IPS-NIHi7 (cell line): ENCODE results near the gene NRXN3.

ENCODE experiments used
- DNase-seq: peaks from one replicate; pipeline ENCODE4 v3.0.0; 2012; ENCODE audit warnings: mixed read lengths; ENCODE audit errors: extremely low spot score

The NRXN3 gene

GRCh38 chr14:79467835-79468234, 1297.7 kb downstream of the NRXN3 start:
- no peak for DNase-seq

DNA sequence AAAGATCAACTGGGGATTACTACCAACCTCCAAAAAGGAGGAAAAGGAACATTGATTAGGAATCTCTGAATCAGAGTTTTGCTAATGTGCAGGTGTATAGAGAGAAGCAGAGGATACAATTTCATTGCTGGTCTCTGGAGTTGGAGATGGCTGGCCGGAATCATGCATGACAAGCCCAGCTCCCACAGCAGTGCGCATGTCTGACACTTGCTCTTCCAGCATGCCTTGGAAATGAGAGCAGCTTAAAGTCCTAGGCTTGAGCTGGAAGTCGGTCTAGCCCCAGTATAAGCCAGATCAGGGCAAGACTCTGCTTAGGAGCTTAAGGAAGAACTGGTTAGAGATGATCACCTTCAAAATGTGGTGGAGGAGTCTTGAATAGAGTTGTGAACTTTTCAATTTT, 1298.3 kb downstream of the NRXN3 start:
- DNase-seq: no peak

DNA sequence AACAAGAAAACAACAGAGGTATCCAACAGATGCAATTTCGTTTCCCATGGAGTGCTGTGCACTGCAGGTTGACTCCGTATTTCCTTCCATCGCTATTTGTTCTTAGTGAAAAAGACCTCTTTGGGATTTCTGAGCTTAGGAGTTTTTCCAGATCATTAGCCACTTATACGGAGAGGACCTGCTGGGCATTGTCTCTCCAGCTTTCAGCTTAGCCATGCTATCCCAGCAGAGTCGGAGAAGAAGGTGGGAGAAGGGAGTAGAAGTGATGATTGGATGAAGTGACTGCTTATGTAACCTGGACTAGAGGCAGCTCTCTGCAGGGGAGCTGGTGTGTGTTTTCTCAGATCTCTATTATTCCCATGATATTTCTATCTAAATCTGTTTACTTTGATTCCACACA, 1303.5 kb downstream of the NRXN3 start:
- no peak for DNase-seq

DNA sequence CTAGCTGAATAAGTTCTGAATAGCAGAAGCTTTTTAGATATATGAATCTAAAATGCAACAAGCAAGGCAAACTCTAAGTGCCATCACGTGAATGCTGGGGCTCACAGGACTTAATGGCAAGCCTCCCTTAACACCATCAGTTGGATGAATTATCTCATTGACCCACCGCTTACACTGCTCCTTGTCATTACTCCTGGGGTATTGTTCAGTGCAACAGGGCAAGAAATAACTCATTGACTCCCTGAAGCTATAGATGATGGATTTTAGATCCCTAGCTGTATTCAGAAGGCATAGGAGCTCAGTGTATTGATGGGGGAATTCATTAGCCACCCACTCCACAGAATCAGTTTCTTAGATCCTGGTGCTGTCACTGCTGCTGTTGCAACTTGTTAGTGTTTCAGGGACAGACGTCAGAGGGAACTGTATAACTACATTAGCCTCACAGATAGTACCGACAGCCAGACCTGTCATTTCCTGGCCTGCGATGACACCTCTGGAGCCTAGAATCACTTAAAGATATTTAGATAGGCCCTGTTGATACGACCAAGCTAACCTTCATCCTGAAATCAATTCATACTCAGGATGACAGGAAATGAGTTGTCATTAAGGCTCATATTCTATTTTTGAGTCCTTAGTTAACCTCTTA, 1305.8 kb downstream of the NRXN3 start:
- DNase-seq: no peak

GRCh38 chr14:79476552-79476951, 1306.4 kb downstream of the NRXN3 start:
- no peak for DNase-seq

DNA sequence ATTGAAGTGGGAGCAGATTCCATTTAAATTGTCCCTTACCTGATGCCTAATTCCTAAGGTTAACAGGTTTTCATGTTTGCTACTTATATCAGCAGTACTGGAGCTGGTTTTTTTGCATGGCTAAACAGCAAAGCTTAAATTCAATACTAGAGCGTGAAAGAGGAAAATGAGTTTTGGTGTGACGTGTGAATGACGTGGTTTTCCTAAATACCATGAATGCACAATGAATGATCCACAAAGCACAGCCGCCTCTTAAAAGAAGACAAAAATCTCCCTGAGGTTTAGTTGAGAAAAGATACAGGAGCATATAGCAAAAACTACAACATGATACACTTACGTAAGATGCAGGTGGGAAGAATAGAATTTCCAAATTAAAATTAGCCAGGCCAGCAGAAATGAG, 1310.0 kb downstream of the NRXN3 start:
- no peak for DNase-seq

- DNase-seq: no peak
Observed at GRCh38 chr14:79482825-79483224, 1312.7 kb downstream of the NRXN3 start.

GRCh38 chr14:79483477-79484388, 1313.6 kb downstream of the NRXN3 start:
- no peak for DNase-seq

DNA sequence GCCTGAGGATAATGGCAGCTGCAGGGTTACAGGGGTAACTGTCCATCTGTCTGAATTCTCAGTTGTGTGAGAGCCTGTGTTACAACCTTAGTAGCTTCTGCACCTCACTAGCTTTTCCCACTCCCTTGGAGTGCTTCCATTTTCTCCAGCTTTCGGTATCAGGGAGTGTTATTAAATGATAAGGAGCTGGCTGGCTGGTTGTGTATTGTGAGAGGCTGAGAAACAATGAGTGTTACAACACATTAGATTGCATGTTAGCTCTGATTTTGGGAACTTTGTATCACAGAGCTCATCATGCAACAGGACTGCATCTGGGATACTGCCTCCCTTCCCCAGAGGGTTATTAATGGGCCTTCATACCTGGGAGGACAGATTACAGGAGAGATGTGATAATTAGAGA, 1317.5 kb downstream of the NRXN3 start:
- DNase-seq: no peak

DNA sequence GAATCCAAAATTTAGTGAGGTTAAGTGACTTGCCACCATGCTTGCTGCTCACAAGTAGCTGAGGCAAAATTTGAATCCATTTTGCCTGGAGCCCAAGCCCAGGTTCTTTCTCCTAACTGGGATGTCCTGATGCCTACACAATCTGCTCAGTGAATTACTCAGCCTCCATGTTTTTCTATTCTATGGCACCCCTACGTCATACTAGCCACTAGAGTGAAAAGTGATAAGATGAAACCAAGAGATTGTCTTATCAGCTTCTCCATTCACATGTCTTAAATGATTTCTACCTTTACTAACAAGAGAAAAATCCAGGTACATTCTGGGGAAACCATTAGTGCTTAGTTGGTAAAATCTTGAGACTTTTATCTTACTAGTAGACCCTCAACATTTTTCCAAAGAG, 1321.0 kb downstream of the NRXN3 start:
- no peak for DNase-seq

DNA sequence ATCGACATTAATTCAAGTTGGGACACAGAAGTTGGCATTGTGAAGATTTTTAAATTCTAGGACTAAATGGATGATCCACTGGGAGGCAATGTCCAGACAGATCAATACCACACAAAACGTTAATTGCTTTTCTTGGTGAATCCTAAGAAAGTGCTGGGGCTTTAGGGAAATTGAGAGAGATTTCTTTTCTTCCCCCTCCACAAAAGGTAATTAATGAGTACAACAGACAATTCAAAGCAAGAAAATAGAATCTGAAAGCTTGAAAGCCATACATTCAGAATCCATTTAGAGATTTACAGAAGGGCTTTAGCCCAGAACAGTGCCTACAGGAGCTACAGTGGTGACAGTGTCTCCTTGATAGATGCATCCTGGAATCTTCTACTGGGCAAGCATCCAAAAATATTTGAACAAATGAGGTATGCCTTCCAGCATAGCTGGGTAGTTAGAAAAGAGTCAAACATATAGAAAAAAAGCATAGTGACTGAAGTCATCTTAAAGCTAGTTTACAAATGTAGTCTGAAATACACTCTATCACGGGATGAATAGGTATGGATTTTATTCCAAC, 1323.0 kb downstream of the NRXN3 start:
- no peak for DNase-seq

DNA sequence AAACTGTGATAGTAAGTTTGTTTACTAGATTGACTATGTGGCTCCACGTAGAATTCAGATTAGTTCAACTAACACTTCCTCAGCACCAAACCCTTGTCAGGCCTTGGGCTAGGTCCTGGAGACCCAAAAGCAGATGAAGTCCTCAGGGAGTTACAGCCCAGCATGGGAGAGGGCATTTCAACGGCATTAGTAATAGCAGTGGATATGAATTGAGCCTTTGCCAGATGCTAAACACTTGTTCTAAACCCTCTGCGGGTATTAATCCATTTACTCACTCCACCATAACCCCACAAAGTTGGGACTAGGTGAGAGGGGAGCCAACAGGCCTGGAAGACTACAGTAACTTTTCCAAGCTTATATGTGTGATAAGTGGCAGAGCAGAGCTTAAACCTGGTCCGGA, 1326.5 kb downstream of the NRXN3 start:
- DNase-seq: no peak

GRCh38 chr14:79500489-79500888, 1330.3 kb downstream of the NRXN3 start:
- no peak for DNase-seq

DNA sequence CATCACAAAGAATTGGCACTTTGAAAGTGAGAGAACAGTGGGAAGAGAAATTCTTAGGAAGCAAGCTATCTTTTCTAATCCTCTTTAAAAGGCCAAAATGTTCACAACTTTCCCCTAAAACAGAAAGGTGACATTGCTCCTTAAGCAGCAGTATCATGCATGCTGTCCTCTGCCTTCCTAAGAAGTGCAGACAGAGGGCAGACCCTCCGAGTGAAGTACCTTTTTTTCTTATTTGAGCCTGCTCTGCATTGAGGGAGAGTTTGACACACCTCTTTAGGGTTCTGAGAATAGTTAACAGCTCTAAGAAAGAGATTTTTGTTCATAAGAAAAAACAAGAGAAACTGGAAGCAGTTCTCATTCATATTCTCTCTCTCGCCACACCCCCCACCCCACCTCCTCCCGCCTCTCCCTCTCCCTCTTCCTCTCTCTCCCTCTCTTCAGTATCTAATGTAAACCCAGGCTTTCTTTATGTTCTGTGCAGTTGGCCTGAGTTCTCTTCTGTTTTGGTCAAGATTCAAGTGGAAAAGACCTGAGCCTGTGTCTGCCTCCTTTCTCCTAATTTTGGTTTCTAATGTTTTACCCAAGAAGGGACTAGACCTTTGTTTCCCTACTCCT, 1332.1 kb downstream of the NRXN3 start:
- DNase-seq: peak; percentile 30

- DNase-seq: no peak
Observed at GRCh38 chr14:79502751-79503148, 1332.6 kb downstream of the NRXN3 start.

DNA sequence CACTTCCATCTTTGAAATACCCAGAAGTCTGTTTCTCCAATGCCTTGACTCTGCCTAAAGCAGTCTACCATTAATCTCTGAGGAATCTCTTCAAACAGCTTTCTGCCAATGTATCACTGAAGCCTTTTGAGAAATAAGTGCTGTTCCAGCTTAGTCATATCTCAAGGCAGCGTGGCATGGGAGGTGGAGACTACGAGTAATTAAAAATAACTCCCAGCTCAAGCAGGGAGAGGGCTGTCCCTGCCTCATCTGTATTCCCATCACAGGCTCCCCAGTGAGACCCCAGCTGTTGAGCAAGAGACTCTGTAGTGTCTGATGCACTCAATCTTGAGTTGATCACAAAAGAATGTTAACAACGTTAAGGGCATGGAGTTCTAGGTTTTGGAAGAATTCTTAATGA, 1340.5 kb downstream of the NRXN3 start:
- no peak for DNase-seq

GRCh38 chr14:79511146-79511545, 1341.0 kb downstream of the NRXN3 start:
- no peak for DNase-seq

- DNase-seq: no peak
Observed at GRCh38 chr14:79513446-79513845, 1343.3 kb downstream of the NRXN3 start.

- DNase-seq: no peak
Observed at GRCh38 chr14:79514700-79515099, 1344.5 kb downstream of the NRXN3 start.

DNA sequence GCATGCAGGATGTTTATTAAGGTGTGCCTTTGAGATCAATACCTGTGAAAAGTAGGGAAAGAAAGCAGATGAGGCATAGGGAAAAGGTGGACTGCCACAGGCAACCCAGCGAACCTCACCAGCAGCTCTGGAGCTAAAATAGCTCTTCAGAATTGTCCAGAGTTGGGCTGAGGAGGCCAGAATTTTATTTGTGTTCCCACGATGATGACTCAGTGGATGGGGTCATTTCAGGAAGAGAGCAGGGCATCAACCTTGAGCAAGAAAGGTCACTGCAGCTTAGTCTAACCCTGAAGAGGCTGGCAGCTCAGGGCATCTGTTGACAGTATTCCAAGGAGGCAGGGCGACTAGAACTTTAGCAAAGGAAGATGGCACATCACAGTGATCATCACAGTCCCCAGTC, 1345.0 kb downstream of the NRXN3 start:
- DNase-seq: no peak

- DNase-seq: peak; percentile 31
Observed at GRCh38 chr14:79516009-79516408, 1345.8 kb downstream of the NRXN3 start.

DNA sequence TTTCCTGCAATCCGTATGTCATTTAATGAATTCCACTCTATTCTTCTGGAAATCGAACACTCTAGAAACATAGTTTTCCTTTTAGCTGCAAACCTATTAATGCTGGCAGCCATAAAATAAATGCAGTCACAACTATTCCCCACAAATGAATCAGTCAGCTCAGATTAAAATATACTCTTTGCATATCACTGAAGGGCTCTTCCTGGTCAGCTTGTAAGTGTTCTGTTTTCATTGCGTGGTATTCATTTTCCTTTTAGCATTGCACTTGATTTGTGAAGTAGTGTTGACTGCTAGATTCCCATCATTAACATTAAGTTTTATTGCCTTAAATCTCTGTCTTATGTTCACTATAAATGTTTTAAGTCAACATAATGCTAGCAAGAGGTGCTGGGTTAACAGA, 1355.2 kb downstream of the NRXN3 start:
- no peak for DNase-seq
